ENCODE results near the gene NR5A1.

Gene NR5A1

DNA sequence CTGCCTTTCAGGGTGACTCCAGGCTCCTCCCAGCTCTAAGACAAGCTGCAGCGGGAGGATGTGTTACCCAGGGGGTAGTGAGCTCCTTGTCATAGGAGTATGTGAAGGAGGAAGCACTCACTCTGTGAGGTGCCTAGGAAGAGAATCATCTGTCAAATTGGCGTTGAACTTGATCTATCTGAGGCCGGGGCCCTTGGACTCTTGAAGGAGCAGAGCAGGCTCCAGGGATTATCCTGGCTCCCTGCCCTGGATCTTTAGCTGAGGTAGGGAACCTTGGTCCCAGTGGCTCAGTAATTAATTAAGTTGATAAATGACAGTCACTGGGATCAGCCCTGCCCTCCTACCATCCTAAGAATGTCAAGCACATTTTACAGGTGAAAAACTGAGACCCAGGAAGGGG is 41.5 kb downstream of the NR5A1 start:
- no peak for DNase-seq (ENCODE audit: low spot score)
- FAIRE-seq = no peak

DNA sequence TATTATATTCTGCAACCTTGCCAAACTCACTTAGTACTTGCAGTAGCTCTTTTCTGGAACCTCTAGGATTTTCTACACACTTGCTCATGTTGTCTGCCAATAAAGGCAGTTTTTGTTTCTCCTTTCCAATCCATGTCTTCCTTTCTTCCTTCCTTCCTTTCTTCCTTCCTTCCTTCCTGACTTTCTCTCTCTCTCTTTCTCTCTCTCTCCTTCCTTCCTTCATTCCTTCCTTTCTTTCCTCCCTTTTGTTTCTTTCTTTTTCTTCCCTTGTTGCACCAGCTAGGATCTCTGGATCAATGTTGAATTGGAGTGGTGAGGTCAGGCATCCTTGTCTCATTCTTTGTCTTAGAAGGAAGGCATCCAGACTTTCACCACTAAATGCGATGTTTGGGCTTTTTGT is 44.5 kb downstream of the NR5A1 start:
- FAIRE-seq (no peak), DNase-seq (ENCODE audit: low spot score) (no peak)

DNA sequence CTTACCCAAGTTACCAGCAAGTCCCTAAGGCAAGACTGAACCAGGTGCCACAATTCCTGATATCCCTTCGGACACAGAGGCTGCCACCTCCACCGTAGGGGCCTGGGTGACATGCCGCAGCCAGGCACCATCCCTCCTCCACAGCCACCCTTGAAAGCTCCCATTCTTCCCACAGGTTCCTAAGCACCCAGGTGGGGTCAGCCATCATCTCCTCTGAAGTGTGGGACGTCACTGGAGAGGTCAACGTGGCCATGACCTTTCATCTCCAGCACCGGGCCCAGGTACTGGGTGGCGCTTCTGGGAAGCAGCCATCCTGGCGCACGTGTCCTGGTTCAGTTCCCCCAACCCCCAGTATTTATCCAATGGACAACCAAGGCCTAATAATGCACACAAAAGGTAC is 48.8 kb downstream of the NR5A1 start:
- FAIRE-seq (no peak), DNase-seq (ENCODE audit: low spot score) (no peak)

DNA sequence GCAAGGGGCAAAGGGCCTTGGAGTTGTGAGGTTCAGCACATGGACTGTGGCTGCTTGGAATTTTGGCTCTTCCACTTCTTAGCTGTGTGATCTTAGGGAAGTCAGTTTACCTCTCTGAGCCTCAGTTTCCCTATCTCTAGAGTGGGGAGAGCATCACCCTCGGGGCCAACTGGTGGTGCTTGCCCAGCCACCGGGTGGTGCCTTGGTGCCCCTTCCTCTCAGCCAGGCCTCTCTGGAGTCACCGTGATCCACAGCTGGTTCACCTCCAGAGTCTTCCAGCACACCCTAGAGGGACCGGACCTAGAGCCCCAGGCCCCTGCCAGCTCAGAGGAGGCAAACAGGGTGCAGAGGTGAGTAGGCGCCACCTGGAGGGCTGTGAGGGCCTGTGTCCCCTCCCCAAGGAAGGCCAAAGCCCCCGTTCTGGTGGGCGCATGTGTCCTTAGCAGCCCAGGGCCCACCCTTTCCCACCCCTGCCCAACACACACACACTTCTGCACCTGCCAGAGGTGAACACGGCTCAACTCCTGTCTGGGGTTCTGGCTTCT is 49.2 kb downstream of the NR5A1 start:
- FAIRE-seq = no peak
- DNase-seq (ENCODE audit: low spot score) = no peak

DNA sequence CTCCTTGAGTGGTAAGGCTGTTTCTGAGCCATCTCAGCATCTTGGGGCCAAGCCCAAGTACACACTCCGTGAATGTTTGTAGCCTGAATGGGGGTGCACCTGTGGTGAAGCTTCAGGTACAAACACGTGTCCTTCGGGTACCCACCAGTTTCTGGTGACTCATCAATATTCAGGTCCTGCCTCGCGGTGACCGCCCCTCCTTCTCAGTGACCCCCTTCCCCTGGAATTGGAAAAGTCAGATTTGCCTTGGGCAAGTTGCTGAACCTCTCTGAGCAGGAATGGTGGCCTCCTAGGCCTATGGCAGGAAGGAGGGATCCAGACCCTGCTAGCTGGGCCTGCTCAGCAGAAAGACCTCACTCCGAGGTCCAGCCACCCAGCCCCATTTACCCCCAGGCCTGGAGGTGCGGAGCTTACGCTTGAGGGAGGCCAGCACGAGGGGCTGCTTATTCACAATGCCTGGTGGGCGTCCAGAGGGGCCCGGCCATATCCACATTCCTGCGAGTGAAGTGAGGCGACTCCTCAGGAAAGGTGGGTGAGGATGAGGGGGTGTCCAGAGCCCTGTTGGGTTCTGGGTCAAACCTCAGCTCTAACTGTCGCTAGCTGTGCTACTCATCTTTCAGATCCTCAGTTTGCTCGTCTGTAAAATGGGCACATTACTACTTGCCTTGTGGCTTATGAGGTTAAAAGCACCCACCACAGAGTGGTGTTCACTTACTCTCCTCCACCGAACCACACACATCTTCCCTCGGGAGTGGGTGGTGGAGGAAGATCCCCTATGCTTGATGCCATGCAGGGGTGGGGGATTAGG is 49.9 kb downstream of the NR5A1 start:
- DNase-seq (ENCODE audit: low spot score) (no peak), FAIRE-seq (no peak)

DNA sequence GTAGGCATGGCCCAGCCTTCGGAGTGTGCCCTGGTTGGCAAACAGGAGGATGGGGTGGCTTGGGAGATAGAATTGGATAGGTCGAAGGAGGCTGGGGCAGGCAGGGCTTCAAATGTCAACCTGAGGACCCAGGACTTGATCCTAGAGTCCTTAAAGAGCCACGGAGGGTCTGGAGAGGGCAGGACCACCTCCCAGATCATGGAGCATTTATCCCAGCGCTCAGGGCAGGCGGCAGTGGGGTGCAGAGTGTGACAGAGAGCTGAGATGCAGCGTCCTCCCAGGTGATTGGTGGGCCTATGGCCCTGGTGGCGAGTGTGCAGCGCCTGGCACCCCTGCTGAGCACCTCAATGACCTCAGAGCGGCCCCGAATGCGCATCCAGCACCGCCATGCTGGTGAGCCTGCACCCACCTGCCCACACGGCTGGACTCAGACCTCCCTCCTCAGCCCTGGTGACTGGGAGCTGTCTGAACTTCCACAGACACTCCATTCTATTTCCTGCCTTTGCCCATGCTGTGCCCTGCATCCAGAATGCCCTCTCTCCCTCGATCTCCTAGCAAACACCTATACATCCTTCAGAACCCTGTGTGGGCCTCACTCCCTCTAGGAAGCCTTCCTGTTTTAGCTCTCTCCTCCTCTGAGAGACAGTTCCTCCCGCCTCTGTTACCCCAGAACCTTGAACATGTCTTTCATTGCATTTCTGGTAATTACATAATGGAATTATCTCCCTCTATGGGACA is 50.7 kb downstream of the NR5A1 start:
- no peak for FAIRE-seq

DNA sequence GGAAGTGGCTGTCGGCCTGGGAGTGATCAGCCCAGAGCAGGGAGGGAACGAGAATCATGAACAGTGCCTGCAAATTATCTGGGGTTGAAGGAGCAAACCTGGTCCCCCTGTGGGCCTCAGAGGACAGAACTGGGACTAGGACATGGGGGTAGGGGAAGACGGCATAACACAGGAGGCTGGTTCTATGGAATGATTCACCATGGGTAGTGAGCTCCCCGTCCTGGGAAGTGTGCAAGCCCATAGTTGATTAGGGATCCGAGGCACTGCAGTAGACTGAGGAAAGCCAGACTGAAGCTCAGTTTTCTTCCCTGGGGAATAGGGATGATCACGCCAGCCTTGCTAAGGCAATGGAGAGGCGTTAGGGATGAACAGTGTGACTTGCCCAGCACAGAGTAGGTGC is 51.4 kb downstream of the NR5A1 start:
- FAIRE-seq (no peak), DNase-seq (ENCODE audit: low spot score) (no peak)

More for the DNA sequence above, 50.7 kb downstream of the NR5A1 start:
- no peak for DNase-seq (ENCODE audit: low spot score)

DNA sequence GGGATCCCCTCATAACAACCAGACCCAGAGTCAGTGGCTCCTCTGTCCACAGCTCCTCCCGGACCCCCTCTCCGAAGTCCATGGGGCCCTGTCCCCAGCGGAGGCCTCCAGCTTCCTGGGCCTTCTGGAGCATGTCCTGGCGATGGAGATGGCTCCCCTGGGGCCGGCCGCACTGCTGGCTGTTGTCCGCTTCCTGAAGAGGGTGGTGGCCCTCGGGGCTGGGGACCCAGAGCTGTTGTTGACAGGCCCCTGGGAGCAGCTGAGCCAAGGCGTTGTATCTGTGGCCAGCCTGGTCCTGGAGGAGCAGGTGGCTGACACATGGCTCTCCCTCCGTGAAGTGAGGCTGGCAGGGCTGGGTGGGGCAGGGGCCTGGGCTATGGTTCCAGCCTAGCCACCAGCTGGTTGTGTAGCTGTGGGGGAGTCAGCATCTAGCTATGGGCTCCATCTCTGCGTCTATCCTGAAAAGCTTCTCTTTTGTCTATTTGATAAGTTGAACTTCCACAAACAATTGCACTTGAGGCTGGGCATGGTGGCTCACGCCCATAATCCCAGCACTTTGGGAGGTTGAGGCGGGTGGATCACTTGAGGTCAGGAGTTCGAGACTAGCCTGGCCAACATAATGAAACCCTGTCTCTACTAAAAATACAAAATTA is 52.3 kb downstream of the NR5A1 start:
- FAIRE-seq (no peak), DNase-seq (ENCODE audit: low spot score) (no peak)

DNA sequence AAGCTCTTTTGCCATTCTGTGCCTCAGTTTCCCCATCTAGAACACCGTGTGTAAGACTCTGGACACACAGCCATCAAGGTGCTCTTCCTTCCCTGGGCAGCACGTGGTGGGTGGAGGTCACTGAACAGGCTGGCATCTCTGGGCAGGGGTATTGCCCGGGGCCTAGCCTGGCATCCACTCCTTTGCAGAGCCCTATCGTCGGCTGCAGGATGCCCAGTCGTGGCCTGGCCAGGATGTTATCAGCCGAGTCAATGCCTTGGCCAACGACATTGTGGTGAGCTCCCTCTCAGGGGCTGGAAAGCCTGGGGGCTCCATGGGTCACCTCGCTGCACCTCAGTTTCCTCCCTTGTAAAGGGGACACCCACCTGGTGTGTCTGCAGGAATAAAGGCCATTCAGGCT is 52.9 kb downstream of the NR5A1 start:
- DNase-seq (ENCODE audit: low spot score) (no peak), FAIRE-seq (no peak)

DNA sequence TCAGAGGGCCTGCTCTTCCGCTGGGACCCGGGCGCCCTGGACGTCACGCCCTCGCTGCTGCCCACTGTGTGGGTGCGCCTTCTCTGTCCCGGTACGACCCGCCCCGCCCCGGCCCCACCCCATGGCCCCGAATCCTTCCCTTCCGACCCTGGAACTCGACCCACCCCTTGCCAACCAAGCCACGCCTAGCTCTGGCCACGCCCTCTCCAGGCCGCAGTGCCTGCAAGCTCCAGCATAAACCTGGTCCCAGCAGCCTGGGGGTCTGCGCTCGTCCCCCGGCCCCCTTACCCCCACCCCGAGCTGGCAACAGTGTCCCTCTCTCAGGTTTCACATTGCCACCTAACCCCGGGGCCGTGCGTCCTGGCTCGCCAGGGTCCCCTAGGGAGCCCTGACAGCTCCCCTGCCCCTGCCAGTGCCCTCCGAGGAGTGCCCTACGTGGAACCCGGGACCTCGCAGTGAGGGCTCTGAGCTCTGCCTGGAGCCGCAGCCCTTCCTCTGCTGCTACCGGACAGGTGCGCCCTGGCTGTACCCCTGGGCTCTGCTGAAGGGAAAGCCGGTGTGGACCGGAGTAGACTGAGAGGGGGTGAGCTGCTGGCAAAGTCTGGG is 53.5 kb downstream of the NR5A1 start:
- no peak for FAIRE-seq

DNA sequence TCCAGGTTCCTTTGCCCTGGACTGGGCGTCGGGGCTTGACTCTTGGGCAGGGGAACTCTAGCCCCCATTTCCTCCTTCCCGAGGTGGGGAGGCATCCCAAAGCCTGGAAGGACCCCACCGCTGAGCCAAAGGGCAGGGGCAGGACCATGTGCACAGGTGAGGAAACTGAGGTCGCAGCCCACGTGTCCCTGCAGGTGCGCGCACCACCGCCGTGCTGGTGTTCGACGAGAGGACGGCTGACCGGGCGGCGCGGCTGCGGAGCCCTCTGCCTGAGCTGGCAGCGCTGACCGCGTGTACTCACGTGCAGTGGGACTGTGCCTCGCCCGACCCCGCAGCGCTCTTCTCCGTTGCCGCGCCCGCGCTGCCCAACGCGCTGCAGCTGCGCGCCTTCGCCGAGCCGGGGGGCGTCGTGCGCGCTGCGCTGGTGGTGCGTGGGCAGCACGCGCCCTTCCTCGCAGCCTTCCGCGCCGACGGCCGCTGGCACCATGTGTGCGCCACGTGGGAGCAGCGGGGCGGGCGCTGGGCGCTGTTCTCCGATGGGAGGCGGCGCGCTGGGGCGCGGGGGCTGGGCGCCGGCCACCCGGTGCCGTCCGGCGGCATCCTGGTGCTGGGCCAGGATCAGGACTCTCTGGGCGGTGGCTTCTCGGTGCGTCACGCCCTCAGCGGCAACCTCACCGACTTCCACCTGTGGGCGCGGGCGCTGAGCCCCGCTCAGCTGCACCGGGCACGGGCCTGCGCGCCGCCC is 54.2 kb downstream of the NR5A1 start:
- FAIRE-seq (no peak), DNase-seq (ENCODE audit: low spot score) (no peak)

More for the DNA sequence above, 53.5 kb downstream of the NR5A1 start:
- no peak for DNase-seq (ENCODE audit: low spot score)

DNA sequence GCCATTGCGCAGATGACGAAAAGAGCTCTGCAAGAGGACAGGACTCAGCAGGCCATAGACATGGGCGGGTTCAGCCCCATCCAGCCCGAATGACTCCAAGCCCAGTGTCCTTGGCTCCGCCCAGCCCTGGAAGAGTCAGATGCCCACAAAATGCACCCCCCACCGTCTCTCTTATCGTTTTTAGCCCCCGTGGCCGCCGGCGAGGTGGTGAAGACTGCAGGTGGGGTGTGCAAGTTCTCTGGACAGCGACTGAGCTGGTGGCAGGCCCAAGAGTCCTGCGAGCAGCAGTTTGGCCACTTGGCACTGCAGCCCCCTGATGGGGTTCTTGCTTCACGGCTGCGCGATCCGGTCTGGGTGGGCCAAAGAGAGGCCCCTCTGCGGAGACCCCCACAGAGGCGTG is 54.9 kb downstream of the NR5A1 start:
- no peak for FAIRE-seq
- no peak for DNase-seq (ENCODE audit: low spot score)

DNA sequence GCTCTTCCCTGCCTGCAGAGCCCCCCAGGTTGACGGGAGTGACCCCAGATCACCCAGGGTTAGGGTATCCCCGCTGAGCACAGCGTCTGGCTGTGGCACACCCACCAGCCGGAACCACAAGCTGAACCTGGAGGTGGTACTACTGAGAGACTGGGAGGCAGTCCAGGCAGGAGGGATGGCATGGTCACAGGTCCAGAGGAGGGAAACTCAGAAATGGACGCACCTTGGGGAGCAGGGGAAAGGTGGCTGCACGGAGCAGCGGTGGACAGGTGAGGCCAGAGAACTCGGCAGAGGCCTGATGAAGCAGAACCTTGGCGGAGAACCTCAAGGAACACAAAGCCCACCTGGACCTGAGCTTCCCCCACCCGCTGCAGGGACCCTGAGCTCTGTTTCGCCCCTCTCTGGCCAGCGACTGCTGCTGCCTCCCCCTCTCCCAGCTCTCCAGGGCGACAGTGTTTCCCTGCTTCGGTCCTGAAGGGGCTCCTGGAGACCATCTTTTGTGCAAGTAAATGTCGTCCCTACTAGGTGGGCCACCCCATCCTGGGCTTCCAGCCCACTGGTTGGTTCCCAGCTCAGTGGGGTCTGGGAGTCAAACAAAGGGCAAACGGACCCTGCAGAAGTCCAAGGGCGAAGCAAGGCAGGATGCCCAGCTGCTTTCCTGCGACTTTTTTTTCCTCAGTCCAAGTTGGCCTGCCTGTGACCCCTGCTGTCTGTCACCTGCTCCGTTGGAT is 56.1 kb downstream of the NR5A1 start:
- FAIRE-seq (no peak), DNase-seq (ENCODE audit: low spot score) (no peak)

DNA sequence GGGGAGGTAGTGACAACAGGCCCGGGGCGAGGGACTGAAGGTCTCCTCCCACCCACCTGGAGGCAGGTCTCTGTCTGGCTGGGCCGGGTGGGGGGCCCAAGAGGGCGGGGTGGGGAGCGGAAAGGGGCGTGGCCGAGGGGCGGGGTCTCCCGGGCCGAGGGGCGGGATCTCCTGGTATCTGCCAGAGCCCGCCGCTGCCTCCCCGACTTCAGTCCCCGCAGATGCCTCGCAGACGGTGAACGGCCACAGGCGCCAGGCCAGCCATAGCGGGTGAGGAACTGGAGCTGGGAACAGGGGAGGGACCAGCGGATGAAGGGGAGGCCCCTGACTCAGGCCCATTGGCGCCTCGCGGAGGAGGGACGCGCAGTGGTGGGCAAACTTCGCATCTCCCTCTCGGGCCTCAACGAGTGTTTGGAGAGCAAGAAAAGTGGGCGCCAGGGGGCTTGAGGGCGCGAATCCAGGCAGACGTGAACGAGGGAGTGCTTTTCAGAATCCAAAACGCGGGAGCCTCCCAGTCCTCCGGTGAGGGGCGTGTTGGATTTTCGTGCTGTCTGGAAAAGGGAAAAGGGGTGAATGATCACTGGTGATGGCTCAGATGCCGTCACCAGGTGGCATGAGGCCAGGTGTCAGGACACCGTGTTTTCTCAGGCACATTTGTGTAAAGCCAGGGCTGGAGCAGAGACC is 56.8 kb downstream of the NR5A1 start, which contains the start of gene ADGRD2:
Gene ADGRD2, plus strand, starts transcription at position 211 of the 684 bp plus-strand sequence. CDS start 1,216 bp downstream, outside the sequence.
- DNase-seq (ENCODE audit: low spot score) (no peak), FAIRE-seq (no peak)

DNA sequence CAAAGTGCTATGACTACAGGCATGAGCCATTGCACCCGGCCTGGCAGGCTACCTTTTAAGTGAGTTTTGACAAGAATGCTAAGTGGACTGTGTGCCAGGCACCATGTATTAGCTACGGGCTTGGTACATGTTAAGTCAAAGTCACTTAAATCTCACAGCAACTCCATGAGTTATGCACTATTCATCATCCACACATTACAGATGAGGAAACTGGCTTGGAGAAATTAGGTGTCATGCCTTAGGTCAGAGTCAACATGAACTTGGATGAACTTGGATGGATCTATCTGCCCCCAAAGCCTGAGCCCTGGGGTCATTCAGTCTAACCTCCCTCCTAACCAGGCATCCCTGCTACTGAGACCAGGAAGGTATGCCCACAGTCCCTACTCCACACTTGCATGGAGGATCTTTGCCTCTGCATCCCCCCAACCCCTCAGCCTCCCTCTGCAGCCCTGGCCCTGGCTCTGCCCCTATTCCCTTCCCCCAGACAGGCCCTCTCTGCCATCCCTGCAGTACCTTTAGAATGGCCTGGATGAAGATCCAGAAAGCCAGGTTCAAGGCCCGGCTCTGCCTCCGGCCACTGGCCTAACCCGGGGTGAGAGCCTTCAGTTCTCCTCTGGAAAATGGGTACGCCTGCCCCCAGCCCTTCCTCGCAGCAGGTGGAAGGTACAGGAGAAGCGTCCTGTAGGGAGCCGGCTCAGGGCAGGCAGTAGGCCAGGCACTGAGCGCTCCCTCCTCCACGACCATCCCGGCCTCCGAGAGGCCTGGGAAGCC is 57.6 kb downstream of the NR5A1 start:
- no peak for DNase-seq (ENCODE audit: low spot score)
- FAIRE-seq = no peak

DNA sequence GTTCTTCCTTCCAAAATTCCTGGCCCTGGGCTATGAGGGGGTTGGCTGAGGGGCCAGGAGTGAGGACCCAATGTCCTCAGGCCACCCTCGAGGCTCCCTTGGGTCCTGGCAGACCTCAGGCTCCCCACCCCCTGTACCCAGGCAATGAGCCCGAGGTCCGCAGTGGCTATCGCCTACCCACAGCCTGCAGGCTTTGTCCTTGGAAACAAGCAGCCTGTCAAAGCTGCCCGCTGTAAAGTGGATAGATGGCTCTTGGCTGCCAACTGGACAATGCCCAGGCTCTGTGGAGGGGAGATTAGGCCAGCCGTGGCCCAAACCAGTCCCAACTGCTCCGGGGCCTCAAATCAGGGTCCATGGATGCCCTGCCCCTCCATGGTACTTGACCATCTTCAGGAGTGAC is 59.2 kb downstream of the NR5A1 start:
- FAIRE-seq (no peak), DNase-seq (ENCODE audit: low spot score) (no peak)

DNA sequence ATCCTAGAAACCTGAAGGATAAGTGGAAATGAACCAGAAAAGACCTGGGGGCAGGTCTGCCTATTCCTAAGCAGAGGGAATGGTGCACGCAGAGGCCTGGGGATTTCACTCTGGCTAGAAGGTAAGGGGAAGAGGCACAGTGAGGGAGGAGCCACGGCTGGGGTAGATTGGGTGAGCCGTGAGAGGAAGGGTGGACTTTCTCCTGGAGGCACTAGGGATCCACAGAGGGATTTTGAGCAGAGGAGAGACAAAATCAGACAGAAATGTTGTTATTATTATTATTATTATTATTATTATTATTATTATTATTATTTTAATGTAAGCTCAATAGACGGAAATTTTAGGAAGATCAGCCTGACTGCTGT is 59.9 kb downstream of the NR5A1 start:
- DNase-seq (ENCODE audit: low spot score) (no peak), FAIRE-seq (no peak)

DNA sequence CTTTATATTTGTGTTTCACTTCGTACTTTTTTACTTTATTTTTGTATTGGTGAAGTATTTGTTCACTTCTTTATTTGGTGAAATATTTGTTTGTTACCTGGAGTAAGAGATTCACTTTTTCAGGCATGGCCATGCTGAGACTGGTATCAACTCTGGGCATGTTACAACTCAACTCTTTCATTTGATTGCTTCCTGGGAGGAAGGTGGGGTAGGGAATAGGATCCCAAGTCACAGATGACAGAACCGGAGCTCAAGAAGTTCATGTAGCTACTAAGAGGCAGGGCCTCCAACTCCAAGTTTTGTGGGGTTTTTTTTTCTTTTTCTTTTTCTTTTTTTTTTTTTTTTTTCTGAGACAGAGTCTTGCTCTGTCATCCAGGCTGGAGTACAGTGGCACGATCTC is 63.0 kb downstream of the NR5A1 start:
- DNase-seq (ENCODE audit: low spot score) = no peak
- no peak for FAIRE-seq

DNA sequence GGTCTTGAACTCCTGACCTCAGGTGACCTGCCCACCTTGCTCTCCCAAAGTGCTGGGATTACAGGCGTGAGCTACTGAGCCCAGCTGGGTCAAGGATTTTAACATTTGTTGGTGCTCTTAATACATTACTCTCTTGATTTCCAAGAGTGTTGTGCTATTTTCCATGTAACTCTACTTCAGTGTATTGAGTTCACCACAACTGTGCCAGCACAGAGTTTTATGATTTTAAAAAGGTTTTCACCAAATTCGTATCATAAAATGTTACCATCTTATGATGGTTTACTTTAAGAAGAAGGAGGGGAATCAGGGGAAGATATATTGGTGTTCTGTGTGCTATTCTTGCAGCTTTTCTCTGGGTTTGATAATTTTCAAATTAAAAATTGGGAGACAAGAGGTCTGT is 63.6 kb downstream of the NR5A1 start:
- FAIRE-seq = no peak
- DNase-seq (ENCODE audit: low spot score) = no peak
